NOMO-1 treated with DMSO at 0.1 percent for 48 hours (cell line): ENCODE measurements around the gene ZNF287.

Experiments
- DNase-seq: peaks from one replicate; lab custom pipeline; 2025; ENCODE audit not compliant: unreplicated experiment; lab: John Stamatoyannopoulos, UW

ZNF287 gene

GRCh38 chr17:16517477-16517876 lies 51.5 kb downstream of the ZNF287 start:
- DNase-seq, result no peak

- DNase-seq, result no peak
These were observed 52.4 kb downstream of the ZNF287 start for GRCh38 chr17:16516594-16517051.

GRCh38 chr17:16515933-16516332 lies 53.1 kb downstream of the ZNF287 start:
- DNase-seq, result peak; percentile 36

- DNase-seq, result peak; percentile 12
These were observed 55.1 kb downstream of the ZNF287 start for GRCh38 chr17:16513873-16514272.

GRCh38 chr17:16512011-16512410 lies 57.0 kb downstream of the ZNF287 start:
- DNase-seq, result peak; percentile 46

GRCh38 chr17:16511593-16511992 lies 57.4 kb downstream of the ZNF287 start:
- DNase-seq, result no peak

- no peak for DNase-seq
These were observed 61.0 kb downstream of the ZNF287 start for GRCh38 chr17:16507918-16508533.

GRCh38 chr17:16506188-16506587 lies 62.8 kb downstream of the ZNF287 start:
- no peak for DNase-seq

GRCh38 chr17:16504984-16505383 lies 64.0 kb downstream of the ZNF287 start:
- no peak for DNase-seq
